GM11168 (cell line): ENCODE data around the gene CEACAM18.

ENCODE experiments used
- in situ Hi-C: fragments of 300-500 bp; cut with MboI; formaldehyde crosslinking; loops from one replicate; pipeline ENCODE4 v1.12.0; 2022; ENCODE audit warnings: low sequenced_read_pairs; ENCODE audit not compliant: unreplicated experiment

Gene CEACAM18

GRCh38 chr19:51524666-51525264 is 46.4 kb downstream of the CEACAM18 start:
- in situ Hi-C loops: no loop called here

DNA sequence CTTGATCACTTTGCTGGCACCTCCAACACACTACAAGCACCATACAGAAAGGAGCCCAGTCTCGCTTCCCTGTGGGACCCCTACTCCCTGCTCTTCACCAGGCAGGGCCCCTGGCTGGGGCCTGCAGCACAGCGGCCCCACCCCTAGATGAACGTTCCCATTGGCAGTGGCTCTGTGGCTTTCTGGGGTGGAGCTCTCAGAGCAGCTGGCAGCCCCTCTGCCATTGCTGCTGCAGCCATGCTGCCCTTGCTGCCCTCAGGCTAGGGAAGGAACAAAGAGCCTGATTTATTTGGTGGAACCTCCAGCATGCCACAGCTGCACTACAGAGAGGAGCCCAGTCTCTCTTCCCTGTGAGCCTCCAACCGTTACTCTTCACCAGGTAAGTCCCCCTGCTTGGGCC is 47.3 kb downstream of the CEACAM18 start:
- in situ Hi-C loops: no loop called here

GRCh38 chr19:51529301-51529700 is 51.0 kb downstream of the CEACAM18 start:
- in situ Hi-C loops: no loop called here

GRCh38 chr19:51530616-51531015 is 52.3 kb downstream of the CEACAM18 start:
- in situ Hi-C loops: no loop called here

DNA sequence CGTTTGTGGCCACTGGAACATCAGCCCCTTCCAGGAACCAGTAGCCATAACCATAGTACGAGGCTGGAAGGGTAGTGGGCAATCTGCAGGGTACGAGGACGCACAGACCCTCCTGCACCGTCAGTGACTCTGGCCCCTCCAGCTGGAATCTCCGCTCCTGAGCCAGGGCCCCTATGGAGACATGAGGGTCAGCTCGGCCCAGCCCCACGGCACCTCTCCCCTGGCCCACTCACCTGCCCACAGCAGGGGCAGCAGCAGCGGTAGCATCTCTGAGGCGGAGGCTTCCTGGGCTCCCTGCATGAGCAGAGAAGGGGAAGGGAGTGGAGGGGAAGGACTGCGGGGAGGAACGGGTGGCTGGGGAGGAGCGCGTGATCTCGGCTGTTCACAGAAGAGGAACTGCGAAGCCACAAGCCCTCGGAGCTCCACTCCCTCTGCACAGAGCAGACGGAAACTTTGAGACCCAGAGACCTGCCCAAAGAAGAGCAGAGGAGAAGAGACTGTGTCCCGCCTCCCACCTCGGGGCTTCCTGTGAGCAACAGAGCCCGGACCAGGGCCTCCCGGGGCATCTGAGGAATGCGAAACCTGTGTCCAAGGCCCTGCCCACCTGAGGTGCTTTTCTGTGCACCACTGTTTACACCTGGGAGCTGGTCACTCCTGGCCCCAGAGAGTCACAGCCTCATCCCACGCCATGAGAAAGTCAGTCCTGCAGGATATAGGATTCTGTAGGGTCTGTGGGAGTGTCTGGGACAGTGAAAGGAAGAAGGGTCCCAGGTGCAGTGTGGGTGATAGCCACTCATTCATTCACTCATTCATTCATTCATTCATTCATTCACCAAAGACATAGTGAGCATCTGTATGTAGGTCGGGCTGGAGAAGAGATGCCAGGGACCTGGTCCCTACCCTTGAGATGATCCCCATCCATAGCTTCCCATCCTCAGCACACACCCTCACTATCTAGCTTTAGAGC is 53.3 kb downstream of the CEACAM18 start, which contains the start of gene SIGLEC6:
Gene SIGLEC6 (minus strand): TSS at position 322 of the 967 bp plus-strand sequence. CDS start 22 bp downstream, at position 300.
- in situ Hi-C loops: no loop called here

DNA sequence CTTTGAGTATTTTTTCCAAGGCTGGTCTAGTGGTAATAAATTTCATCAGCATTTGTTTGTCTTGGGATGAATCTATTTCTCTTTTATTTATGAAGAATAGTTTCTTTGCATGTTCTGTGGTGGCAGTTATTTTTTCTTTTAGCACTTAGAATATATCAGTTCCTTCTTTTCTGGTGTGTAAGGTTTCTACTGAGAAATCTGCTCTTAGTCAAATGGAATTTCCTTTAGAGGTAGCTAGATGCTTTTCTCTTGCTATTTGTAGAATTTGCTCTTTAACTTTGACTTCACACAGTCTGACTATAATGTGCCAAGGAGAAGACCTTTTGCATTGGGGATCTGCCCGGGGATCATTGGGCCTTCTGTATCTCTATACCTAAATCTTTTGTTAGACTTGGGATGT is 57.2 kb downstream of the CEACAM18 start:
- in situ Hi-C loops: no loop called here

DNA sequence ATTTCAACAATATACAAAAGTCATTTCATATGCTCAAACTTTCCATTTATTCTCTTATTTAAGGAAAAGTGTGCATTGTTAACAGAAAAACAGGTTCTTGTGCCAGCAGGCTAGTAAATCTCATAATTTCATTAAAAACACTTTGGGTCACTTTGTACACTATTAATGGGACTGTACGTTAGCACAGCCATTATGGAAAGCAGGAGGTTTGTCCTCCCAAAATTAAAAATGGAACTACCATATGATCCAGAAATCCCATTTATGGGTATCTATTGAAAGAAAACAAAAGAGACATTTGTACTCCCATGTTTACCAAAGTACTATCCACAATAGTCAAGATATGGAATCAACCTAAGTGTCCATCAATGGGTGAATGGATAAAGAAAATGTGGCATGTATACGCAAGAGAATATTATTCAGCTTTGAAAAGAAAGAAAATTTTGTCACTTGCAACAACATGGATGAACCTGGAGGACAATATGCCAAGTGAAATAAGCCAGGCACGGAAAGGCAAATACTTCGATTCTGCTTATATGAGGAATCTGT is 61.6 kb downstream of the CEACAM18 start:
- in situ Hi-C loops: no loop called here
